ENCODE measurements around the gene DTNBP1.

DNA sequence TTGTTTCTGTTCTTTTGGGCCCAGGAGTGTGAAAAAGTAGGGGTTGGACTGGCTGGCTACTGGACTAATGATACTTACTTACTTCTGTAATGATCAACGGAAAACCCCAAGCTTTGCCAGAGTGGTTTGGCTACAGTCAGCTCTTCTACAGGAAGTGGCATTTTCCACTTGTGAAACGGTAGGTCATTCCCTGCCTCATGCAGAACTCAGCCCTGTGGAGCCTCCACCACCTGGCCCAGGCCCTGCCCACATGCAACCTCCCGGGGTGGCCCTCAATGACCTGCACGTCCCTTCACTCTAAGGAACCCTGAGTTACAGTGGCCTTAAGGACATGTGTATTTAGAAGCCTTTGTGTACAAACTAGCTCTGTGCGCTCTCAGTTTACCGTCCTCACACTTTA, 140.4 kb downstream of the DTNBP1 start:
- TF ChIP-seq, protein P1, sequence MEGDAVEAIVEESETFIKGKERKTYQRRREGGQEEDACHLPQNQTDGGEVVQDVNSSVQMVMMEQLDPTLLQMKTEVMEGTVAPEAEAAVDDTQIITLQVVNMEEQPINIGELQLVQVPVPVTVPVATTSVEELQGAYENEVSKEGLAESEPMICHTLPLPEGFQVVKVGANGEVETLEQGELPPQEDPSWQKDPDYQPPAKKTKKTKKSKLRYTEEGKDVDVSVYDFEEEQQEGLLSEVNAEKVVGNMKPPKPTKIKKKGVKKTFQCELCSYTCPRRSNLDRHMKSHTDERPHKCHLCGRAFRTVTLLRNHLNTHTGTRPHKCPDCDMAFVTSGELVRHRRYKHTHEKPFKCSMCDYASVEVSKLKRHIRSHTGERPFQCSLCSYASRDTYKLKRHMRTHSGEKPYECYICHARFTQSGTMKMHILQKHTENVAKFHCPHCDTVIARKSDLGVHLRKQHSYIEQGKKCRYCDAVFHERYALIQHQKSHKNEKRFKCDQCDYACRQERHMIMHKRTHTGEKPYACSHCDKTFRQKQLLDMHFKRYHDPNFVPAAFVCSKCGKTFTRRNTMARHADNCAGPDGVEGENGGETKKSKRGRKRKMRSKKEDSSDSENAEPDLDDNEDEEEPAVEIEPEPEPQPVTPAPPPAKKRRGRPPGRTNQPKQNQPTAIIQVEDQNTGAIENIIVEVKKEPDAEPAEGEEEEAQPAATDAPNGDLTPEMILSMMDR (IDR thresholded peaks at IDR 0.05), result no peak
- no peak for TF ChIP-seq POLR2A (IDR thresholded peaks at IDR 0.05)

All from esophagus squamous epithelium (tissue), 4 donors.